NOMO-1 treated with dmso at 0.1 percent for 144 hours (cell line): Measurements from ENCODE around the gene LDLRAD3.

Source experiments
- DNase-seq: peaks from one replicate; lab custom pipeline; 2025; ENCODE audit not compliant: unreplicated experiment; lab: John Stamatoyannopoulos, UW

The LDLRAD3 gene

GRCh38 chr11:36264011-36264972, 320.4 kb downstream of the LDLRAD3 start:
- DNase-seq = no peak

GRCh38 chr11:36264973-36265344, 321.1 kb downstream of the LDLRAD3 start:
- no peak for DNase-seq

- DNase-seq = no peak
Measured at GRCh38 chr11:36265793-36266628, 322.1 kb downstream of the LDLRAD3 start.

DNA sequence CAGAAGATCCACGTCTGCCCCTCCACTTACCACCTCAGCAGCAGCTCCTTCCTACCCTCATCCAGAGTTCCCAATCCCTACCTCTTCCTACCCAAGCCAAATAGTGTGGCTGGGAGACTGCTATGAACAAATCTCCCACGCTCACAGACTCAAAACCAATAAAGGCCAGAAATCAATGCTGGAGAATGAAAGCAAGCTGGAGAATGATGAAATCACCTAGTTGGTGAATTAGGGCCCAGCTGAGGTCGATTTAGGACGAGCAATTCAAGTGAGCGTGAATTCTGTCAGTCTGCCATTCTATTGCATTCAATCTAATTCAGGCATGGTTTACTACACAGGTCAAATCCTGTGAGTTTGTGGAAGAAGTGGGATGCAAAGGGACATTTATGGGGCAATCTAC, 322.9 kb downstream of the LDLRAD3 start:
- no peak for DNase-seq

GRCh38 chr11:36268337-36268985, 324.6 kb downstream of the LDLRAD3 start:
- DNase-seq = no peak

GRCh38 chr11:36270701-36271100, 326.8 kb downstream of the LDLRAD3 start:
- no peak for DNase-seq

DNA sequence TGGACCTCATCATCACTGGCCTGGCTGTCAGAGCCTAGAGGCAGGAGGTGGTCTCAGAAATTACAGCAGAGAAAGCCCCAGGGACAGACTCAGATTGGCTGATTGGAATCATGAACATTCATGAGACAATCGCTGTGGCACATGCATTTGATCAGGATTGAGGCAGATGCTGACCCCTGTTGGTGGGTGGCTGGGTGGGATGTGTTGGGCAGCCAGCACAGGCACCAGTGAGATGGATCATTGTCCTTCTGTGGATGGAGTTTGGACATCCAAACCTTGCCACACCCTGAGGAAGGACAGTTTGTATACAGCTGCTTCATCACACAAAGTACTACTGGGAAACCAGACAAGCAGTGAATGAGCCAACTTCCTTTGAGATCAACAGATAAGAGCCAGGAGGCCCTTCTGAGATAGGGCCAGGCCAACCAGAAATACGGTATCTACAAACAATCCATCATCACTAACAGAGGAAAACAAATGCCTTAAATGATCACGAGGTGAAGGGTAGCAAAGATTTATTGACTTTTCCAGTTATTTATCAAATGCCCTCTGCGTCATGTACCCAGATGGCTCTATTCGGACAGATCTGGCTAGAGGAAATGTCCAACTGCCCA, 328.0 kb downstream of the LDLRAD3 start:
- no peak for DNase-seq

DNA sequence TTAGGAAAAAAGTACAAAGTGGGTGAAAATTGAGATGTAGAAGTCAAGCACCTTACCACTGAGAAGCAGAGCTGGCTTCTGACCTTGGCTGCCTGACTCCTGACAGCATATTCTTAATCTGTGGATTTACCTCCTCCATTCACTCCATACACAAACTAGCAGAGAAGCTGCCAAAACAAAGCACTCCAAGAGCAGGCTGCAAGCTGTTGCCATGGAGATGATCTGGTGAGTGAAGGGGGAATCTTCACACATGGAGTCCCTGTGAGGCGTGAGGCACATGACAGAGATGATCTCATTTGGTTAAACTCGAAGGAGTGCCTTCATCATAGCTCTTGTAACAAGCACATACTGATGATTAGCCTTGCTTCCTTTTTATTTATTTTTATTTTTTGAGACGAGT, 329.2 kb downstream of the LDLRAD3 start:
- no peak for DNase-seq

GRCh38 chr11:36274414-36274813, 330.6 kb downstream of the LDLRAD3 start:
- DNase-seq = no peak

GRCh38 chr11:36278531-36279282, 334.8 kb downstream of the LDLRAD3 start:
- DNase-seq = no peak

DNA sequence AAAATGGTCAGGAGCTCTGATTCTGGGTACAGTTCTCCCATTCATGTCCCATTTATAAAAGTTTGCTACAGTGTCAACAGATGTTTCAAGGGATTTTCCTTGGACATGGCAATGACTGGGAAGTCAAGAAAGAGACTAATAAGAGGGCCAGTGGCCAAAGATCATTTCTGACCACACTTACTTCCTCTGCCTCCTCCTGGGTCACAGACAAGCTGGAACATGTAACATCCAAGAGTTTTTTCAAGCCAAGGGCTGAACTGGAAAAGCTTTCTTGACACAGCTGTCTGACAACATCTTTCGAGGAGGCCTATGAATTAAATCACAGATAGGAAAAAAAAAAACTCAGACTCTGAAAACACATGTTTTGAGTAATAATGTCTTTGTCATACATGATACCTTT, 336.7 kb downstream of the LDLRAD3 start:
- no peak for DNase-seq
